ENCODE data around the gene PYGB. TPM values are rescaled to one million over a fixed set of nuclear protein-coding genes. Genes with fewer than 3 reads are reported as not detected.
A peak's percentile ranks its signal among the peaks of the same experiment; 100 is the strongest.

The PYGB gene
- total RNA-seq, 4 donors from 2014 or later = 71.6 to 119 (median 78.6) TPM

DNA sequence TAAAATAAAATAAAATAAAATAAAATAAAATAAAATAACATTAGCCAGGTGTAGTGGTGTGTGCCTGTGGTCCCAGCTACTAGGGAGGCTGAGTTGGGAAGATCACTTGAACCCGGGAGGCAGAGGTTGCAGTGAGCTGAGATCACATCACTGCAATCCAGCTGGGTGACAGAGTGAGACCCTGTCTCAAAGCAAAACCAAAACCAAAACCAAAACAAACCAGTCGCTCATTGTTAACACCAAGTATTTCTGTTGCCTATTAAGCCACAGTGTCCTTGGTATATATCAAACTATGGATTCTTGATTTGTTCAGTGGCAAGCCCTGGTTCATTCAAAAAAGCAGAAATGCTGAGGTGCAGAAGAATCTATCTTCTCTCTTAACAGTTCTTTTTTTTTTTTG lies 65.7 kb downstream of the PYGB start:
- DNase-seq (ENCODE audit: low spot score in 2 of 2) = no peak
- WGBS, 2 donors = 63 to 69% methylated on average over 2 of the region's 2 CpGs
- H3K27ac ChIP-seq = peak overlapping the region in 1 of 4 donors; percentile 20
- peaks cover 0 to 74% (median 47%) of the 10 kb centered on the region in 4 donors for H3K4me1 ChIP-seq
- H3K36me3 ChIP-seq = peaks cover 0 to 20% (median 0%) of the 10 kb centered on the region in 3 donors
- no peak overlapping the region for H3K4me3 ChIP-seq
- no peaks in the 10 kb centered on the region for H3K9me3 ChIP-seq
- no peaks in the 10 kb centered on the region for H3K27me3 ChIP-seq
- no peak for TF ChIP-seq POLR2A (IDR thresholded peaks at IDR 0.05)
- TF ChIP-seq EP300 (IDR thresholded peaks at IDR 0.05) = no peak
- TF ChIP-seq, protein P1, sequence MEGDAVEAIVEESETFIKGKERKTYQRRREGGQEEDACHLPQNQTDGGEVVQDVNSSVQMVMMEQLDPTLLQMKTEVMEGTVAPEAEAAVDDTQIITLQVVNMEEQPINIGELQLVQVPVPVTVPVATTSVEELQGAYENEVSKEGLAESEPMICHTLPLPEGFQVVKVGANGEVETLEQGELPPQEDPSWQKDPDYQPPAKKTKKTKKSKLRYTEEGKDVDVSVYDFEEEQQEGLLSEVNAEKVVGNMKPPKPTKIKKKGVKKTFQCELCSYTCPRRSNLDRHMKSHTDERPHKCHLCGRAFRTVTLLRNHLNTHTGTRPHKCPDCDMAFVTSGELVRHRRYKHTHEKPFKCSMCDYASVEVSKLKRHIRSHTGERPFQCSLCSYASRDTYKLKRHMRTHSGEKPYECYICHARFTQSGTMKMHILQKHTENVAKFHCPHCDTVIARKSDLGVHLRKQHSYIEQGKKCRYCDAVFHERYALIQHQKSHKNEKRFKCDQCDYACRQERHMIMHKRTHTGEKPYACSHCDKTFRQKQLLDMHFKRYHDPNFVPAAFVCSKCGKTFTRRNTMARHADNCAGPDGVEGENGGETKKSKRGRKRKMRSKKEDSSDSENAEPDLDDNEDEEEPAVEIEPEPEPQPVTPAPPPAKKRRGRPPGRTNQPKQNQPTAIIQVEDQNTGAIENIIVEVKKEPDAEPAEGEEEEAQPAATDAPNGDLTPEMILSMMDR (IDR thresholded peaks at IDR 0.05) = no peak

DNA sequence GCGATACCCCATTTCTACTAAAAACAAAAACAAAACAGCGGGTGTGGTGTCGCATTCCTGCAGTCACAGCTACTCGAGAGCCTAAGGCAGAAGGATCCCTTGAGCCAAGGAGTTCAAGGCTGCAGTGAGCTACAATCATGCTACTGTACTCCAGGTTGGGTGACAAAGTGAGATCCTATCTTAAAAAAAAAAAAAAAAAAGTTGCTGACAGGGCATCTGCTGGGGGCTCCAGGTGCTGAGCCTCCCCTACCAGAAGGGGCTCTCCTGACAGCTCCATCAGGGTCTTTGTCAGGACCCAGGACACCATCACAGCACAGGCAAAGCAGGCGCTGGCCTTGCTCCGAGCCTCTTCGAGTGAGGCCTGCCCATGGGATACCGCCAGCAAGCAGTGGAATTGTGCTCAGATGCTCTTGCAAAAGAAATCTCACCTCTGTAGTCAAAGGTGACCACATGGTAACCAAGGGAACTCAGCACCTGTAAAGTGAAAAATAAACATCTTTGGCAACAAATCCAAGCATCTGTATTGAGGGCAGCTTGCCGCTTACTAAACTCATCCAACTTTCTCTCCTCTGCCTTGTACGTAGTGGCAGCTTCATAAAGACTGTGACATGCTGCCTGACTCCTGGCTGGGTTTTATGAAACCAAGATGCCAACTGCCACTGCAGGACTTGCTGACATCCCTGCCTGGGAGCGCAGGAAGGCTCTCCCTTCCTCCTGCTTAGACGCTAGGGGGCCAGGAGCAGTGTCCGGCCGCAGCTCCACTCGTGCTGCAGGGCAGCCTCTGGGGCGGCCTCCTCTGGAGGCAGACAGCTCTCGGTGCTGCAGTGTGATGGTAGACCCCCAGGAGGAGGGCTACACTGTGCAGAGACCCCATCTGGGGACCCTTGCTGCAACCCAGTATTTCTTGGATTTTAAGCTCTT lies 66.9 kb downstream of the PYGB start:
- DNase-seq (ENCODE audit: low spot score in 2 of 2) = peak in 1 of 2 donors; percentile 10
- H3K27ac ChIP-seq = peak overlapping the region in 2 of 4 donors; percentile 42 to 44
- peaks cover 0 to 74% (median 46%) of the 10 kb centered on the region in 4 donors for H3K4me1 ChIP-seq
- no peaks in the 10 kb centered on the region for H3K27me3 ChIP-seq
- no peak overlapping the region for H3K4me3 ChIP-seq
- no peaks in the 10 kb centered on the region for H3K9me3 ChIP-seq
- 81 to 84% methylated on average over 13 to 17 of the region's 17 CpGs for WGBS, 2 donors
- peaks cover 0 to 14% (median 0%) of the 10 kb centered on the region in 3 donors for H3K36me3 ChIP-seq
- TF ChIP-seq, protein P1 (IDR thresholded peaks at IDR 0.05) = no peak
- TF ChIP-seq POLR2A (IDR thresholded peaks at IDR 0.05) (no peak), EP300 (IDR thresholded peaks at IDR 0.05) (no peak)

DNA sequence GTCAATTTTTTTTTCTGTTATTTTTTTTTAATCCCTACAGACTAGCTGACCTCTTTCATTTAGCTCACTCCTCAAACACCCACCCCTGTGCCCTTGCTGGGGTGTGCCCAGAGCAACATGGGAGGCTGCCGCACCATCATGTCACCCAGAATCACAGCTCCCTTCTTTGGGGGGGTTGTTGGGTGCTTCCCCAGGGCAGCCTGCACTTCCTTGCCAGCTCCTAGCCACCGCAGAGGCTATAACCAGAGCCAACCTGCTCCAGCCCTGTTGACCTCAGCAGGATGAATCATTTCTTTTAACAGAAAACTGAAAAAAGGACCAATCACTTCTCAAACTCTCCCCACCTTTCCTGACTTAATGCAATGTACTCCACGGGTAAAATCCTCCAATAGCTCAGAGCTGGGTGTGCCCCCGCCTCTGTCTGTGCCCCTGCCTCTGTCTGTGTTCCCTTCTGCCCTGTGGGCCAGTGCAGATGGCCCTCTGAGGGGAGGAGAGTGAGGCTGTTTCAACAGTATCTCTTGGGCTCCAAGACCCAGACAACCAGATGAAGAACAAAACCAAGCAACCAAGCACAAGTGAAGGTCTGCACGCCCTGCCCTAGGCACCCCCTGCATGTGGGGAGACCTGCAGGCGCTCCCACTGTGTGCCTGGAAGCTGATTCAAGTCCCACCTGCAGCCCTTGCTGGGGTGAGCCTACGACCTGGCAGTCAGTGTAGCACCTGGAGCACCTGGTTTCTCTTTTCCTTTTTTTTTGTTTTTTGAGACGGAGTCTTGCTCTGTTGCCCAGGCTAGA lies 67.7 kb downstream of the PYGB start:
- DNase-seq (ENCODE audit: low spot score in 2 of 2) = peak in 1 of 2 donors; percentile 11
- no peak overlapping the region for H3K4me3 ChIP-seq
- no peak for TF ChIP-seq EP300 (IDR thresholded peaks at IDR 0.05)
- TF ChIP-seq, protein P1 (IDR thresholded peaks at IDR 0.05) = no peak
- TF ChIP-seq POLR2A (IDR thresholded peaks at IDR 0.05) = no peak
- peaks cover 0 to 14% (median 0%) of the 10 kb centered on the region in 3 donors for H3K36me3 ChIP-seq
- H3K27me3 ChIP-seq = no peaks in the 10 kb centered on the region
- peak overlapping the region in 2 of 4 donors; percentile 42 to 44 for H3K27ac ChIP-seq
- whole genome bisulfite sequencing, 2 donors = 75 to 82% methylated on average over 8 of the region's 8 CpGs
- H3K9me3 ChIP-seq = no peaks in the 10 kb centered on the region
- peaks cover 0 to 74% (median 44%) of the 10 kb centered on the region in 4 donors for H3K4me1 ChIP-seq

DNA sequence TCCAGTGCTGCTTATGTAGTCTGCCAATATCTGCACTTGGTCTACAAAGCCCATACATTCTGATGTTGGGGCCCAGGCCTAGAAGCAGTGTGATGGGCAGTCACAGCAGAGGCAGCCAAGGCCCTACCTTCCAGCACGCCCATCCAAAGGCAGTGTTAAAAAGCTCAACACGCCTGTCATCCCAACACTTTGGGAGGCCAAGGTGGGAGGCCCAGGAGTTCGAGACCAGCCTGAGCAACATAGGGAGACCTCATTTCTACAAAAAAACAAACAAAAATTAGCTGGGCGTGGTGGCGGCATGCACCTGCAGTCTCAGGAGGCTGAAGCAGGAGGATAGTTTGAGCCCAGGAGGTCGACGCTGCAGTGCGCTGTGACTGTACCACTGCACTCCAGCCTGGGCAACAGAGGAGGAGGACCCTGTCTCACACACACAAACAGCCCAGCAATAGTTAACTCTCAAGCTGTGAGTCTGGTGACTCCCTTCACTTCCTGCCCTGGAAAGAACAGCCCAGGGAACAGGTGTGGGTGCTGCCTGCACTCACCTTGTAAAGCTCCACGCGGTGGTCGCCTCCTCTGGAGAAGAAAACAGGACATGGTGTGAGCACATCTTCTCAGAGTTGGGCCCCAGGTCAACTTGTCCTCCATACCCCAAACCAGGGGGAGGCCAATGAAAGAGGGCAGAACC lies 68.8 kb downstream of the PYGB start:
- 95 to 97% methylated on average over 11 of the region's 11 CpGs for WGBS, 2 donors
- no peaks in the 10 kb centered on the region for H3K9me3 ChIP-seq
- H3K27ac ChIP-seq = peak overlapping the region in 2 of 4 donors; percentile 69 to 78
- no peaks in the 10 kb centered on the region for H3K27me3 ChIP-seq
- DNase-seq (ENCODE audit: low spot score in 2 of 2) = no peak
- no peak for TF ChIP-seq POLR2A (IDR thresholded peaks at IDR 0.05)
- TF ChIP-seq EP300 (IDR thresholded peaks at IDR 0.05) = no peak
- TF ChIP-seq, protein P1 (IDR thresholded peaks at IDR 0.05) = no peak
- peaks cover 0 to 20% (median 0%) of the 10 kb centered on the region in 3 donors for H3K36me3 ChIP-seq
- no peak overlapping the region for H3K4me3 ChIP-seq
- H3K4me1 ChIP-seq = peaks cover 0 to 71% (median 39%) of the 10 kb centered on the region in 4 donors

All from tibial nerve (tissue), 4 donors.